Femur (tissue), 1 donor: ENCODE results near the gene GAS1.
A peak's percentile ranks its signal among the peaks of the same experiment; 100 is the strongest.

Experiments
- DNase-seq: peaks from one replicate; pipeline ENCODE4 v3.0.0-alpha.2; 2017

GAS1 gene

GRCh38 chr9:86962692-86963091 lies 15.4 kb upstream of the GAS1 start:
- DNase-seq, result no peak

GRCh38 chr9:86960938-86961337 lies 13.6 kb upstream of the GAS1 start:
- DNase-seq, result no peak

GRCh38 chr9:86958203-86958602 lies 10.9 kb upstream of the GAS1 start:
- DNase-seq, result no peak

GRCh38 chr9:86955561-86955960 lies 8.3 kb upstream of the GAS1 start:
- no peak for DNase-seq

- no peak for DNase-seq
These were observed 7.7 kb upstream of the GAS1 start for GRCh38 chr9:86955042-86955441.

GRCh38 chr9:86953181-86953580 lies 5.9 kb upstream of the GAS1 start:
- no peak for DNase-seq

- DNase-seq, result peak; percentile 93
These were observed 996 bp upstream of the GAS1 start for GRCh38 chr9:86948074-86948929.

GRCh38 chr9:86946201-86947145 lies 833 bp downstream of the GAS1 start:
- DNase-seq, result peak; percentile 83

- no peak for DNase-seq
These were observed 1.5 kb downstream of the GAS1 start for GRCh38 chr9:86945728-86946200.

- DNase-seq, result peak; percentile 36
These were observed 2.2 kb downstream of the GAS1 start for GRCh38 chr9:86944796-86945727.

- peak; percentile 48 for DNase-seq
These were observed 3.8 kb downstream of the GAS1 start for GRCh38 chr9:86943201-86944113.

GRCh38 chr9:86942281-86943200 lies 4.8 kb downstream of the GAS1 start:
- no peak for DNase-seq

GRCh38 chr9:86941197-86941596 lies 6.1 kb downstream of the GAS1 start:
- DNase-seq, result no peak

- no peak for DNase-seq
These were observed 6.5 kb downstream of the GAS1 start for GRCh38 chr9:86940774-86941173.

- no peak for DNase-seq
These were observed 7.4 kb downstream of the GAS1 start for GRCh38 chr9:86939891-86940290.

- DNase-seq, result no peak
These were observed 8.0 kb downstream of the GAS1 start for GRCh38 chr9:86939321-86939720.

- no peak for DNase-seq
These were observed 8.5 kb downstream of the GAS1 start for GRCh38 chr9:86938780-86939179.

GRCh38 chr9:86926145-86926544 lies 21.2 kb downstream of the GAS1 start:
- no peak for DNase-seq

GRCh38 chr9:86925686-86926085 lies 21.6 kb downstream of the GAS1 start:
- DNase-seq, result no peak

- DNase-seq, result no peak
These were observed 23.1 kb downstream of the GAS1 start for GRCh38 chr9:86924206-86924605.
